GM23248 (cell line): ENCODE results near the gene P4HA2. TPM values are rescaled to one million over a fixed set of nuclear protein-coding genes. Genes with fewer than 3 reads are reported as not detected.

ENCODE experiments used
- DNase-seq: peaks from one replicate; pipeline ENCODE4 v3.0.0-alpha.2; 2015
- H2AFZ ChIP-seq: fragments of 200-600 bp; sonication (generic); 2 replicates; pipeline ENCODE4 v1.6.1; 2016; ENCODE audit warnings: antibody characterized with exemption
- H3F3A ChIP-seq: fragments of 200-600 bp; sonication (generic); 2 replicates; pipeline ENCODE4 v1.6.1; 2016; ENCODE audit warnings: mild to moderate bottlenecking, antibody characterized with exemption, mixed run types; ENCODE audit not compliant: insufficient read depth
- H3K27ac ChIP-seq: fragments of 200-600 bp; sonication (generic); 2 replicates; pipeline ENCODE4 v1.5.1; 2016; ENCODE audit warnings: mild to moderate bottlenecking
- H3K27me3 ChIP-seq: fragments of 200-600 bp; sonication (generic); replicated peaks from 2 replicates; pipeline ENCODE4 v1.6.1; 2016; ENCODE audit warnings: mild to moderate bottlenecking; ENCODE audit not compliant: insufficient read depth
- H3K36me3 ChIP-seq: fragments of 200-600 bp; sonication (generic); 2 replicates; pipeline ENCODE4 v1.6.1; 2016; ENCODE audit warnings: low read depth, mild to moderate bottlenecking
- H3K4me1 ChIP-seq: fragments of 200-600 bp; sonication (generic); 2 replicates; pipeline ENCODE4 v1.6.1; 2016; ENCODE audit warnings: mild to moderate bottlenecking; ENCODE audit not compliant: insufficient read depth
- H3K4me2 ChIP-seq: fragments of 200-600 bp; sonication (generic); one replicate; pipeline ENCODE4 v1.6.1; 2016; ENCODE audit warnings: mild to moderate bottlenecking; ENCODE audit not compliant: unreplicated experiment
- H3K4me3 ChIP-seq: fragments of 200-600 bp; sonication (generic); 2 replicates; pipeline ENCODE4 v1.5.1; 2016; ENCODE audit warnings: mild to moderate bottlenecking
- H3K79me2 ChIP-seq: fragments of 200-600 bp; sonication (generic); 2 replicates; pipeline ENCODE4 v1.6.1; 2016; ENCODE audit warnings: mild to moderate bottlenecking; ENCODE audit not compliant: insufficient read depth
- H3K9ac ChIP-seq: fragments of 200-600 bp; sonication (generic); 2 replicates; pipeline ENCODE4 v1.6.1; 2016; ENCODE audit warnings: mild to moderate bottlenecking
- H3K9me2 ChIP-seq: fragments of 200-600 bp; sonication (generic); 2 replicates; pipeline ENCODE4 v1.6.1; 2016; ENCODE audit warnings: mixed run types, mild to moderate bottlenecking, moderate library complexity; ENCODE audit not compliant: insufficient read depth
- H3K9me3 ChIP-seq: fragments of 200-600 bp; sonication (generic); one replicate; pipeline ENCODE4 v1.6.1; 2017; ENCODE audit warnings: low read depth
- H4K20me1 ChIP-seq: fragments of 200-600 bp; sonication (generic); 2 replicates; pipeline ENCODE4 v1.6.0; 2016; ENCODE audit not compliant: insufficient read depth
- EZH2 ChIP-seq: fragments of 200-600 bp; sonication (generic); IDR thresholded peaks from 2 replicates; pipeline ENCODE4 v1.6.1; 2018; ENCODE audit warnings: antibody characterized with exemption, mild to moderate bottlenecking; ENCODE audit not compliant: insufficient read depth, poor library complexity, severe bottlenecking
- EZH2phosphoT487 ChIP-seq: fragments of 200-600 bp; sonication (generic); IDR thresholded peaks from 2 replicates; pipeline ENCODE4 v1.6.1; 2018; ENCODE audit warnings: antibody characterized with exemption, moderate library complexity, mild to moderate bottlenecking, low read depth; ENCODE audit not compliant: insufficient read depth
- in situ Hi-C: fragments of 300-500 bp; cut with MboI; formaldehyde crosslinking; loops from 2 replicates; pipeline ENCODE4 v1.15.0; 2020
- microRNA-seq: library from miRNA; unstranded; fragments of <30 nt; microRNA quantifications from one replicate; pipeline ENCODE4, GENCODE V29; 2016; ENCODE audit warnings: borderline number of aligned reads
- polyA plus RNA-seq: library from polyadenylated mRNA; unstranded; fragments of >200 nt; fragmentation: Nextera tagmentation; extraction: Ambion mirVana; gene quantifications from 2 replicates; pipeline ENCODE4 v1.2.1, GENCODE V29; 2016
- small RNA-seq: library from RNA; depleted of rRNA; stranded (forward); fragments of <200 nt; gene quantifications from one replicate; pipeline ENCODE3, GENCODE V24; 2014; ENCODE audit warnings: low read depth, low replicate concordance
- total RNA-seq: library from RNA; depleted of rRNA; stranded (reverse); fragments of >200 nt; shearing (Covaris generic); gene quantifications from 2 replicates; pipeline ENCODE4 v1.2.3, GENCODE V29; 2014; rRNA removed

P4HA2 gene
- total and polyA plus RNA-seq, 2 experiments from 2014 or later, result 337 to 353 TPM

GRCh38 chr5:132142459-132142858 is 85.2 kb downstream of the P4HA2 start:
- Histone ChIP-seq H3K9me2 (no peaks in the 10 kb centered on the region), H2AFZ (no peak overlapping the region), H3F3A (peaks cover 10% of the 10 kb centered on the region; the same call in 1 of the 2 replicates), H3K4me2 (no peak overlapping the region), H3K27me3 (no peaks in the 10 kb centered on the region), H3K27ac (no peak overlapping the region), H3K4me3 (no peak overlapping the region), H3K36me3 (no peaks in the 10 kb centered on the region), H3K9ac (no peak overlapping the region), H3K4me1 (peaks cover 8% of the 10 kb centered on the region), H3K79me2 (no peaks in the 10 kb centered on the region), H4K20me1 (no peaks in the 10 kb centered on the region), H3K9me3 (peaks cover 5% of the 10 kb centered on the region)
- TF ChIP-seq EZH2 (no peak), EZH2phosphoT487 (no peak)
- in situ Hi-C loops, result no loop called here
- no peak for DNase-seq

Small RNA genes within 50 kb of the gene (microRNA-seq; reads per million reads assigned to microRNA genes)
- gene MIR6830, result not detected

Small RNA genes within 50 kb of the gene (small RNA-seq; reads per million reads assigned to genes)
- not detected for gene AC063976.4

Other genes with a start within 250 kb of the P4HA2 start
- 0.11 TPM in 1 of 2 replicates, not detected in the other for gene ACSL6, start 216.2 kb downstream of the P4HA2 start, total RNA-seq
- gene ACSL6, start 216.2 kb downstream of the P4HA2 start, polyA plus RNA-seq, result not detected in 2 replicates
- gene IL3, start 167.2 kb downstream of the P4HA2 start, total RNA-seq, result not detected in 2 replicates
- not detected in 2 replicates for gene IL3, start 167.2 kb downstream of the P4HA2 start, polyA plus RNA-seq
- gene CSF2, start 154.1 kb downstream of the P4HA2 start, total RNA-seq, result not detected in 2 replicates
- not detected in 2 replicates for gene CSF2, start 154.1 kb downstream of the P4HA2 start, polyA plus RNA-seq
- gene PDLIM4, start 29.8 kb upstream of the P4HA2 start, total RNA-seq, result 84.4 and 107 TPM in 2 replicates
- 153 and 156 TPM in 2 replicates for gene PDLIM4, start 29.8 kb upstream of the P4HA2 start, polyA plus RNA-seq
- 26.0 and 26.3 TPM in 2 replicates for gene SLC22A4, start 66.5 kb upstream of the P4HA2 start, total RNA-seq
- gene SLC22A4, start 66.5 kb upstream of the P4HA2 start, polyA plus RNA-seq, result 24.0 and 26.1 TPM in 2 replicates
- gene SLC22A5, start 141.9 kb upstream of the P4HA2 start, total RNA-seq, result 1.9 and 3.0 TPM in 2 replicates
- gene SLC22A5, start 141.9 kb upstream of the P4HA2 start, polyA plus RNA-seq, result 1.7 and 2.4 TPM in 2 replicates